ENCODE measurements around the gene SETD3.

GRCh38 chr14:99471731-99472130, 8.9 kb downstream of the SETD3 start:
- TF ChIP-seq, protein P1, sequence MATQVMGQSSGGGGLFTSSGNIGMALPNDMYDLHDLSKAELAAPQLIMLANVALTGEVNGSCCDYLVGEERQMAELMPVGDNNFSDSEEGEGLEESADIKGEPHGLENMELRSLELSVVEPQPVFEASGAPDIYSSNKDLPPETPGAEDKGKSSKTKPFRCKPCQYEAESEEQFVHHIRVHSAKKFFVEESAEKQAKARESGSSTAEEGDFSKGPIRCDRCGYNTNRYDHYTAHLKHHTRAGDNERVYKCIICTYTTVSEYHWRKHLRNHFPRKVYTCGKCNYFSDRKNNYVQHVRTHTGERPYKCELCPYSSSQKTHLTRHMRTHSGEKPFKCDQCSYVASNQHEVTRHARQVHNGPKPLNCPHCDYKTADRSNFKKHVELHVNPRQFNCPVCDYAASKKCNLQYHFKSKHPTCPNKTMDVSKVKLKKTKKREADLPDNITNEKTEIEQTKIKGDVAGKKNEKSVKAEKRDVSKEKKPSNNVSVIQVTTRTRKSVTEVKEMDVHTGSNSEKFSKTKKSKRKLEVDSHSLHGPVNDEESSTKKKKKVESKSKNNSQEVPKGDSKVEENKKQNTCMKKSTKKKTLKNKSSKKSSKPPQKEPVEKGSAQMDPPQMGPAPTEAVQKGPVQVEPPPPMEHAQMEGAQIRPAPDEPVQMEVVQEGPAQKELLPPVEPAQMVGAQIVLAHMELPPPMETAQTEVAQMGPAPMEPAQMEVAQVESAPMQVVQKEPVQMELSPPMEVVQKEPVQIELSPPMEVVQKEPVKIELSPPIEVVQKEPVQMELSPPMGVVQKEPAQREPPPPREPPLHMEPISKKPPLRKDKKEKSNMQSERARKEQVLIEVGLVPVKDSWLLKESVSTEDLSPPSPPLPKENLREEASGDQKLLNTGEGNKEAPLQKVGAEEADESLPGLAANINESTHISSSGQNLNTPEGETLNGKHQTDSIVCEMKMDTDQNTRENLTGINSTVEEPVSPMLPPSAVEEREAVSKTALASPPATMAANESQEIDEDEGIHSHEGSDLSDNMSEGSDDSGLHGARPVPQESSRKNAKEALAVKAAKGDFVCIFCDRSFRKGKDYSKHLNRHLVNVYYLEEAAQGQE (IDR thresholded peaks at IDR 0.05; ENCODE audit: insufficient read depth in 1 of 2, low read depth in 2 of 2, low read length in 2 of 2), result no peak
- no peak for TF ChIP-seq TAF1 (IDR thresholded peaks at IDR 0.05; ENCODE audit: borderline replicate concordance, insufficient read depth, low read length)
- no peak for TF ChIP-seq POLR2AphosphoS5 (IDR thresholded peaks at IDR 0.05; ENCODE audit: low read depth, low read length)
- TF ChIP-seq FOXP2 (optimal IDR thresholded peaks at IDR 0.05; ENCODE audit: borderline replicate concordance, extremely low read depth, extremely low read length, insufficient read depth), result no peak
- TF ChIP-seq SIN3A (IDR thresholded peaks at IDR 0.05; ENCODE audit: borderline replicate concordance, insufficient read depth, low read length), result no peak

Measured in PFSK-1 (cell line).